ENCODE data around the gene C12orf56. TPM values are rescaled to one million over a fixed set of nuclear protein-coding genes. Genes with fewer than 3 reads are reported as not detected.
A peak's percentile ranks its signal among the peaks of the same experiment; 100 is the strongest.

C12orf56 gene
- total and polyA plus RNA-seq, 9 of the 15 experiments (the other 6 are each of a cell fraction or from before 2014, with no cell fraction given): 0.40 to 4.8 (median 1.2) TPM

GRCh38 chr12:64402181-64402580 lies 11.6 kb upstream of the C12orf56 start:
- Histone ChIP-seq H3K4me3 (no peak overlapping the region), H3K79me2 (ENCODE audit: control insufficient read depth, insufficient read depth, low read length) (peaks cover 32% of the 10 kb centered on the region), H3K27ac (ENCODE audit: extremely low read depth, low read depth, low read length) (no peak overlapping the region), H3K36me3 (ENCODE audit: control insufficient read depth, insufficient read depth, low read length) (peaks cover 3% of the 10 kb centered on the region; the same call in 1 of the 3 replicates), H3K9me3 (replicated peaks; ENCODE audit: control insufficient read depth, insufficient read depth, low read depth, low read length) (no peaks in the 10 kb centered on the region), H3K9ac (ENCODE audit: insufficient read depth in 1 of 2, low read depth in 2 of 2, low read length in 2 of 2) (no peak overlapping the region), H4K20me1 (replicated peaks; ENCODE audit: control insufficient read depth, insufficient read depth, low read length) (no peaks in the 10 kb centered on the region), H3K27me3 (ENCODE audit: control insufficient read depth in 2 of 2, insufficient read depth in 2 of 2, low read length in 2 of 2) (no peaks in the 10 kb centered on the region), H3K9me1 (ENCODE audit: control insufficient read depth, insufficient read depth, low read length) (no peaks in the 10 kb centered on the region), H3K4me2 (ENCODE audit: insufficient read depth, low read length) (no peak overlapping the region), H3K4me1 (replicated peaks in 1 of 2; ENCODE audit: control insufficient read depth in 2 of 2, insufficient read depth in 2 of 2, low read length in 2 of 2) (peaks cover 13% of the 10 kb centered on the region in 2 experiments), H2AFZ (ENCODE audit: low read depth, low read length) (no peak overlapping the region)
- DNase-seq (ENCODE audit: extremely low read depth in 1 of 4, low spot score in 3 of 4) (no peak), FAIRE-seq (no peak), ATAC-seq (no peak)
- CTCF ChIA-PET (ENCODE audit: low intra/inter-chr PET ratio): no interaction called here
- POLR2A ChIA-PET: interaction anchor here (0.6 to 1.2 kb wide), 3 partner anchors 8 to 1131 kb away, joined by 3 read pairs; no protein-coding TSS in a partner anchor
- intact Hi-C loops (cut with micrococcal nuclease) (no loop called here), in situ Hi-C loops (cut with MboI) (no loop called here)
- no TSS peak for BruUV-seq (replicated peaks)
- WGBS (ENCODE audit: insufficient coverage, low coverage, missing lambda C conversion rate): 72% methylated on average over 5 of the region's 5 CpGs
- 0 out of 2 replicates have a peak, but pooled peaks have one; percentile 46 for TF ChIP-seq ZNF766 (CRISPR knock-in tag; conservative IDR thresholded peaks at IDR 0.05)
- TF ChIP-seq DIDO1 (tag; IDR thresholded peaks at IDR 0.05; ENCODE audit: low read depth): 0 out of 2 replicates have a peak, but pooled peaks have one; percentile 38
- peak; percentile 23; the same call in 1 of the 2 replicates for TF ChIP-seq CXXC5 (CRISPR knock-in tag; IDR thresholded peaks at IDR 0.05)
- TF ChIP-seq ZNF583 (CRISPR knock-in tag; IDR thresholded peaks at IDR 0.05): peak; percentile 69; the same call in 1 of the 2 replicates
- TF ChIP-seq CREB3 (tag; conservative IDR thresholded peaks at IDR 0.05; ENCODE audit: low read depth): 0 out of 2 replicates have a peak, but pooled peaks have one; percentile 55
- TF ChIP-seq ID3 (CRISPR knock-in tag; IDR thresholded peaks at IDR 0.05): no peak
- 0 out of 2 replicates have a peak, but pooled peaks have one; percentile 43 for TF ChIP-seq ID3 (tag; IDR thresholded peaks at IDR 0.05)
- TF ChIP-seq HNRNPK (IDR thresholded peaks at IDR 0.05; ENCODE audit: low read depth, low read length, poor library complexity, severe bottlenecking): no peak
- TF ChIP-seq ZNF644 (tag; IDR thresholded peaks at IDR 0.05; ENCODE audit: low read depth): peak; percentile 77; the same call in 1 of the 2 replicates
- TF ChIP-seq ZNF592 (IDR thresholded peaks at IDR 0.05): peak; percentile 67
- TF ChIP-seq ZNF311 (CRISPR knock-in tag; IDR thresholded peaks at IDR 0.05): peak; percentile 48; the same call in 1 of the 2 replicates
- peak; percentile 71 for TF ChIP-seq PYGO2 (tag; IDR thresholded peaks at IDR 0.05)
- TF ChIP-seq MEF2D (tag; conservative IDR thresholded peaks at IDR 0.05; ENCODE audit: low read depth): peak; percentile 68
- TF ChIP-seq FOXO4 (CRISPR knock-in tag; IDR thresholded peaks at IDR 0.05): no peak
- peak; percentile 68; the same call in 1 of the 2 replicates for TF ChIP-seq PTTG1 (tag; IDR thresholded peaks at IDR 0.05; ENCODE audit: low read depth)

All from K562 (cell line).